ENCODE data around the gene MCM7. TPM values are rescaled to one million over a fixed set of nuclear protein-coding genes. Genes with fewer than 3 reads are reported as not detected.

MCM7 gene
- polyA plus RNA-seq, 1 of the 3 experiments (the other 2 are of a cell fraction) = 241 TPM

DNA sequence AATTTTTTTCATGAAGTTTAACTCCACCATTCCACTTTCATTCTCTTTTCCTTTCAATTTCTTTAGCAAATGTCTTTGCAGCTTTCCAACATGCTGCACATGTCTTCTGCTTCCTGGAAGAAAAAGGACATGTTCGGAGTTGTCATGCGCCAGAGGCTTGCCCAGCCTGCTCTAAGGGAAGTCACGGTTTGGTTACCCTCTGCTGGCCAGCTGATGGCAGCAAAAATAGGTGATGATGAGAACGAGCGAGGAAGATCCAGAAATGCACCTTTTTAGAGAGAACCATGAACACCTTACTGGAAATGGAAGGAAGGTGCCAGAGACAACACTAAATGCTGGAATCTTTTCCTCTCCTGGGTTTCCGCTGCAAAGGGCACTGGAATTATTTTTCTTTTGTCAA lies 56.5 kb downstream of the MCM7 start:
- peaks cover 18% of the 10 kb centered on the region for H3F3A ChIP-seq (replicated peaks; ENCODE audit: insufficient read depth)
- no peaks in the 10 kb centered on the region for H3K9me3 ChIP-seq
- H3K9ac ChIP-seq = no peak overlapping the region
- H3K4me2 ChIP-seq = no peak overlapping the region
- no peaks in the 10 kb centered on the region for H4K20me1 ChIP-seq (ENCODE audit: insufficient read depth)
- peak; percentile 28 for DNase-seq
- H3K27ac ChIP-seq (ENCODE audit: low read depth in 2 of 2, low read length in 1 of 2) = no peak overlapping the region
- H3K36me3 ChIP-seq (replicated peaks in 1 of 2; ENCODE audit: control insufficient read depth in 1 of 2, insufficient read depth in 2 of 2, low read length in 1 of 2) = no peaks in the 10 kb centered on the region
- H3K4me1 ChIP-seq (ENCODE audit: control insufficient read depth in 1 of 2, insufficient read depth in 2 of 2, low read depth in 1 of 2, low read length in 1 of 2) = peaks cover 4 to 5% of the 10 kb centered on the region in 2 experiments; a peak in 2 of 4 replicates
- no peak overlapping the region for H3K4me3 ChIP-seq (ENCODE audit: low read depth in 2 of 2, low read length in 1 of 2)
- ChIA-PET POLR2A (no interaction called here), CTCF (interaction anchor here (0.6 to 1.2 kb wide), 2 partner anchors 16 to 1019 kb away, joined by 3 read pairs; no protein-coding TSS in a partner anchor)
- no peaks in the 10 kb centered on the region for H3K9me2 ChIP-seq
- TF ChIP-seq RXRA (IDR thresholded peaks at IDR 0.05; ENCODE audit: borderline replicate concordance, low read depth) (no peak), GABPA (IDR thresholded peaks at IDR 0.05; ENCODE audit: low read depth) (no peak), GATA2 (CRISPR knock-in tag; IDR thresholded peaks at IDR 0.05) (no peak), EP300 (IDR thresholded peaks at IDR 0.05; ENCODE audit: borderline replicate concordance in 1 of 2, low read depth in 1 of 2, low read length in 1 of 2) (no peak)
- TF ChIP-seq, protein P1, sequence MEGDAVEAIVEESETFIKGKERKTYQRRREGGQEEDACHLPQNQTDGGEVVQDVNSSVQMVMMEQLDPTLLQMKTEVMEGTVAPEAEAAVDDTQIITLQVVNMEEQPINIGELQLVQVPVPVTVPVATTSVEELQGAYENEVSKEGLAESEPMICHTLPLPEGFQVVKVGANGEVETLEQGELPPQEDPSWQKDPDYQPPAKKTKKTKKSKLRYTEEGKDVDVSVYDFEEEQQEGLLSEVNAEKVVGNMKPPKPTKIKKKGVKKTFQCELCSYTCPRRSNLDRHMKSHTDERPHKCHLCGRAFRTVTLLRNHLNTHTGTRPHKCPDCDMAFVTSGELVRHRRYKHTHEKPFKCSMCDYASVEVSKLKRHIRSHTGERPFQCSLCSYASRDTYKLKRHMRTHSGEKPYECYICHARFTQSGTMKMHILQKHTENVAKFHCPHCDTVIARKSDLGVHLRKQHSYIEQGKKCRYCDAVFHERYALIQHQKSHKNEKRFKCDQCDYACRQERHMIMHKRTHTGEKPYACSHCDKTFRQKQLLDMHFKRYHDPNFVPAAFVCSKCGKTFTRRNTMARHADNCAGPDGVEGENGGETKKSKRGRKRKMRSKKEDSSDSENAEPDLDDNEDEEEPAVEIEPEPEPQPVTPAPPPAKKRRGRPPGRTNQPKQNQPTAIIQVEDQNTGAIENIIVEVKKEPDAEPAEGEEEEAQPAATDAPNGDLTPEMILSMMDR (IDR thresholded peaks at IDR 0.05) = peak; percentile 14
- no peaks in the 10 kb centered on the region for H3K79me2 ChIP-seq (ENCODE audit: insufficient read depth)
- no peak overlapping the region for H2AFZ ChIP-seq (ENCODE audit: low read depth)
- WGBS (ENCODE audit: low lambda C conversion rate) = 62% methylated on average over 6 of the region's 6 CpGs
- no peaks in the 10 kb centered on the region for H3K27me3 ChIP-seq (ENCODE audit: insufficient read depth)

Small RNA genes lying within 50 kb of the gene (small RNA-seq; reads per million reads assigned to genes)
- gene MIR106B (2,364 to 78,955 (median 46,287) reads per million in 7 experiments), gene MIR25 (1,078 to 34,781 (median 8,050) reads per million in 7 experiments), gene MIR93 (1,220 to 84,458 (median 30,320) reads per million in 7 experiments)

Other genes starting within 250 kb of the MCM7 start
- gene OR2AE1, start 224.4 kb downstream of the MCM7 start, polyA plus RNA-seq (2012; rRNA removed) = not detected in 2 replicates
- gene TRIM4, start 181.9 kb downstream of the MCM7 start, polyA plus RNA-seq (2012; rRNA removed) = 6.6 and 7.6 TPM in 2 replicates
- gene GJC3, start 171.8 kb downstream of the MCM7 start, polyA plus RNA-seq (2012; rRNA removed) = not detected in 2 replicates
- gene AZGP1, start 125.4 kb downstream of the MCM7 start, polyA plus RNA-seq (2012; rRNA removed) = 0.15 TPM in 1 of 2 replicates, not detected in the other
- 21.1 and 30.7 TPM in 2 replicates for gene ZKSCAN1, start 85.8 kb downstream of the MCM7 start, polyA plus RNA-seq (2012; rRNA removed)
- 17.5 and 22.8 TPM in 2 replicates for gene ZSCAN21, start 51.6 kb downstream of the MCM7 start, polyA plus RNA-seq (2012; rRNA removed)
- gene ZNF3, start 19.7 kb downstream of the MCM7 start, polyA plus RNA-seq (2012; rRNA removed) = 30.5 and 45.2 TPM in 2 replicates
- 413 and 435 TPM in 2 replicates for gene COPS6, start 12.4 kb downstream of the MCM7 start, polyA plus RNA-seq (2012; rRNA removed)
- 35.0 and 39.2 TPM in 2 replicates for gene AP4M1, start 246 bp upstream of the MCM7 start, polyA plus RNA-seq (2012; rRNA removed)
- 31.7 and 70.5 TPM in 2 replicates for gene TAF6, start 18.0 kb upstream of the MCM7 start, polyA plus RNA-seq (2012; rRNA removed)
- 52.0 and 65.0 TPM in 2 replicates for gene CNPY4, start 18.2 kb upstream of the MCM7 start, polyA plus RNA-seq (2012; rRNA removed)
- gene MBLAC1, start 25.6 kb upstream of the MCM7 start, polyA plus RNA-seq (2012; rRNA removed) = 2.5 and 4.4 TPM in 2 replicates
- 600 and 630 TPM in 2 replicates for gene LAMTOR4, start 47.5 kb upstream of the MCM7 start, polyA plus RNA-seq (2012; rRNA removed)
- 13.9 and 16.4 TPM in 2 replicates for gene TRAPPC14, start 57.3 kb upstream of the MCM7 start, polyA plus RNA-seq (2012; rRNA removed)
- 9.0 and 9.4 TPM in 2 replicates for gene GAL3ST4, start 67.2 kb upstream of the MCM7 start, polyA plus RNA-seq (2012; rRNA removed)
- gene GPC2, start 76.0 kb upstream of the MCM7 start, polyA plus RNA-seq (2012; rRNA removed) = 12.9 and 14.2 TPM in 2 replicates
- 0.10 and 0.31 TPM in 2 replicates for gene STAG3, start 76.5 kb upstream of the MCM7 start, polyA plus RNA-seq (2012; rRNA removed)
- not detected in 2 replicates for gene PVRIG, start 118.6 kb upstream of the MCM7 start, polyA plus RNA-seq (2012; rRNA removed)
- not detected in 2 replicates for gene SPDYE3, start 206.3 kb upstream of the MCM7 start, polyA plus RNA-seq (2012; rRNA removed)

Data from SK-N-SH (cell line).